K562 (cell line): Measurements from ENCODE around the gene GPR135. TPM values are rescaled to one million over a fixed set of nuclear protein-coding genes. Genes with fewer than 3 reads are reported as not detected.
A peak's percentile ranks its signal among the peaks of the same experiment; 100 is the strongest.

Source experiments
- ATAC-seq: fragments of 200-7000 bp; cut with Tn5 transposase; 3 replicates; pipeline ENCODE4 v1.9.1; 2020; ENCODE audit warnings: moderate library complexity
- BruUV-seq: library from RNA; stranded (reverse); fragments of 400-500 nt; replicated peaks from 2 replicates; lab custom pipeline; 2021; lab: Mats Ljungman, UMichigan
- CTCF ChIA-PET: fragments of 300-600 bp; formaldehyde crosslinking; extraction: SDS; loops from one replicate; lab custom pipeline; 2021; ENCODE audit warnings: low intra/inter-chr PET ratio; lab: Yijun Ruan, JAX
- POLR2A ChIA-PET: fragments of 300-600, 350-650 bp; sonication (Branson Sonifier 250); formaldehyde crosslinking; extraction: SDS; loops from one replicate; lab custom pipeline; 2021; ENCODE audit warnings: antibody characterized with exemption, inconsistent platforms; lab: Yijun Ruan, JAX
- DNase-seq, 4 experiments: peaks; one replicate each; pipeline versions ENCODE4 v3.0.0 to v3.0.0-alpha.2; 2011 to 2018; ENCODE audit warnings: low spot score in 3 of 4, mixed read lengths in 3 of 4; ENCODE audit errors: extremely low read depth in 1 of 4
- FAIRE-seq: peaks from 2 replicates; lab custom pipeline; 2011; peaks lifted over from hg19 to GRCh38; lab: Jason Lieb, UNC
- H2AFZ ChIP-seq: 2 replicates; pipeline ENCODE4 v1.6.0; 2011; ENCODE audit warnings: low read depth, low read length, control low read depth, inconsistent platforms
- H3K27ac ChIP-seq: fragments of 200-600 bp; 3 replicates; pipeline ENCODE4 v1.8.0; 2011; ENCODE audit warnings: low read depth, mild to moderate bottlenecking, control low read depth, inconsistent platforms, low read length, moderate library complexity, mixed read lengths; ENCODE audit errors: extremely low read depth
- H3K27me3 ChIP-seq, 2 experiments: fragments of 300-600 bp in 1 of 2; 2 replicates in 1 of 2; 3 replicates in 1 of 2; pipeline versions ENCODE4 v1.6.0 to v1.8.0; 2011; ENCODE audit warnings: inconsistent platforms in 2 of 2, low read length in 2 of 2, mild to moderate bottlenecking in 1 of 2, mixed read lengths in 1 of 2, moderate library complexity in 1 of 2; ENCODE audit not compliant: control insufficient read depth in 2 of 2, insufficient read depth in 2 of 2
- H3K36me3 ChIP-seq: fragments of 300-600 bp; 3 replicates; pipeline ENCODE4 v1.8.0; 2011; ENCODE audit warnings: mild to moderate bottlenecking, low read length, inconsistent platforms; ENCODE audit not compliant: control insufficient read depth, insufficient read depth
- H3K4me1 ChIP-seq, 2 experiments: fragments of 200-600 bp in 1 of 2; replicated peaks in 1 of 2; 2 replicates in 1 of 2; 3 replicates in 1 of 2; pipeline versions ENCODE4 v1.5.1 to v1.8.0; 2011; ENCODE audit warnings: inconsistent platforms in 2 of 2, low read length in 2 of 2, mild to moderate bottlenecking in 1 of 2, mixed read lengths in 1 of 2, moderate library complexity in 1 of 2; ENCODE audit not compliant: control insufficient read depth in 2 of 2, insufficient read depth in 2 of 2
- H3K4me2 ChIP-seq: 2 replicates; pipeline ENCODE4 v1.6.1; 2011; ENCODE audit warnings: low read length, control low read depth, inconsistent platforms, mixed read lengths; ENCODE audit not compliant: insufficient read depth
- H3K4me3 ChIP-seq: fragments of 200-600 bp; sonication (generic), shearing (Covaris generic); 2 replicates; pipeline ENCODE4 v1.5.1; 2016; ENCODE audit warnings: control low read depth, inconsistent platforms
- H3K79me2 ChIP-seq: fragments of 200-600 bp; 3 replicates; pipeline ENCODE4 v1.8.0; 2011; ENCODE audit warnings: low read length, inconsistent platforms; ENCODE audit not compliant: control insufficient read depth, insufficient read depth
- H3K9ac ChIP-seq, 2 experiments: 2 replicates each; pipeline versions ENCODE4 v1.6.0 to v1.6.1; 2011; ENCODE audit warnings: low read depth in 2 of 2, low read length in 2 of 2, control low read depth in 1 of 2, inconsistent platforms in 1 of 2, mild to moderate bottlenecking in 1 of 2, mixed read lengths in 1 of 2; ENCODE audit not compliant: insufficient read depth in 1 of 2
- H3K9me1 ChIP-seq: one replicate; pipeline ENCODE4 v1.6.0; 2011; ENCODE audit warnings: inconsistent platforms, mild to moderate bottlenecking, low read length, moderate library complexity; ENCODE audit not compliant: control insufficient read depth, insufficient read depth
- H3K9me3 ChIP-seq: replicated peaks from 2 replicates; pipeline ENCODE4 v1.5.1; 2011; ENCODE audit warnings: low read depth, low read length, inconsistent platforms; ENCODE audit not compliant: control insufficient read depth, insufficient read depth
- H4K20me1 ChIP-seq: replicated peaks from 2 replicates; pipeline ENCODE4 v1.6.1; 2011; ENCODE audit warnings: low read length, inconsistent platforms, mixed read lengths; ENCODE audit not compliant: control insufficient read depth, insufficient read depth
- BACH1 ChIP-seq: fragments of 200-800 bp; sonication (Bioruptor generic); IDR thresholded peaks from 2 replicates; pipeline ENCODE4 v1.6.1; 2016; ENCODE audit warnings: missing genetic modification characterization, missing compliant biosample characterization
- CBFA2T2 ChIP-seq: fragments of 450-650 bp; conservative IDR thresholded peaks from 2 replicates; pipeline ENCODE4 v1.6.1; 2017; ENCODE audit warnings: mild to moderate bottlenecking
- GABPB1 ChIP-seq: sonication (generic); formaldehyde crosslinking; IDR thresholded peaks from 2 replicates; pipeline ENCODE4 v1.8.0; 2022; ENCODE audit warnings: mild to moderate bottlenecking, missing genetic modification reagents
- GATAD2A ChIP-seq: fragments of 450-650 bp; IDR thresholded peaks from 2 replicates; pipeline ENCODE4 v1.6.1; 2017
- MEIS2 ChIP-seq: fragments of 450-650 bp; IDR thresholded peaks from 2 replicates; pipeline ENCODE4 v1.6.1; 2014; ENCODE audit warnings: mild to moderate bottlenecking; ENCODE audit not compliant: partially characterized antibody
- MTA1 ChIP-seq: fragments of 450-650 bp; IDR thresholded peaks from 2 replicates; pipeline ENCODE4 v1.6.1; 2017; ENCODE audit warnings: borderline replicate concordance
- NFE2L1 ChIP-seq: fragments of 450-650 bp; IDR thresholded peaks from 2 replicates; pipeline ENCODE4 v1.6.1; 2016; ENCODE audit warnings: missing genetic modification characterization, low read depth, mild to moderate bottlenecking, missing compliant biosample characterization, moderate library complexity, borderline replicate concordance
- NFIC ChIP-seq: fragments of 450-650 bp; IDR thresholded peaks from 2 replicates; pipeline ENCODE4 v1.6.1; 2017; ENCODE audit warnings: mild to moderate bottlenecking, inconsistent platforms
- POU5F1 ChIP-seq: fragments of 150-350 bp; IDR thresholded peaks from 2 replicates; pipeline ENCODE4 v1.6.1; 2014; ENCODE audit warnings: borderline replicate concordance, low read length, low read depth, mild to moderate bottlenecking; ENCODE audit not compliant: partially characterized antibody
- ZNF444 ChIP-seq: fragments of 250-450 bp; sonication (Bioruptor Pico); IDR thresholded peaks from 2 replicates; pipeline ENCODE4 v1.4.0; 2020; ENCODE audit warnings: mild to moderate bottlenecking, moderate library complexity
- ZNF551 ChIP-seq: fragments of 250-450 bp; sonication (Bioruptor Pico); IDR thresholded peaks from 2 replicates; pipeline ENCODE4 v1.5.0; 2021; ENCODE audit warnings: mild to moderate bottlenecking, moderate library complexity
- WGBS: fragments of 100-300 bp; shearing (Covaris generic); methylation state at CpG from one replicate; pipeline ENCODE4 v1.1.6; 2016; ENCODE audit warnings: low coverage, mixed read lengths; ENCODE audit not compliant: insufficient coverage; ENCODE audit errors: missing lambda C conversion rate; 5-methylcytosine and 5-hydroxymethylcytosine counted together
- in situ Hi-C: fragments of 300-500 bp; cut with MboI; formaldehyde crosslinking; loops from 4 replicates; pipeline ENCODE4 v1.15.0; 2018; ENCODE audit warnings: inconsistent platforms, mixed read lengths
- intact Hi-C: fragments of 100-400 bp; cut with micrococcal nuclease; formaldehyde crosslinking; loops from 2 replicates; pipeline ENCODE4 v1.14.2; 2022
- polyA plus RNA-seq, 8 experiments: library from polyadenylated mRNA; depleted of rRNA in 4 of 8; stranded (reverse) in 5 of 8; unstranded in 3 of 8; fragments of >200 nt; fragmentation: Nextera tagmentation in 2 of 8; fragmentation: Illumina TruSeq in 1 of 8; extraction: Ambion mirVana in 2 of 8; extraction: Trizol in 1 of 8; gene quantifications; 2 replicates each; pipeline versions ENCODE4 v1.2.1 to v1.2.3, GENCODE V29; 2011 to 2014; ENCODE audit warnings: inconsistent platforms in 1 of 8, missing spikeins in 1 of 8
- total RNA-seq, 7 experiments: library from RNA; depleted of rRNA in 6 of 7; stranded (reverse); fragments of >200 nt in 6 of 7; fragmentation: Illumina TruSeq in 2 of 7; extraction: Trizol in 2 of 7; gene quantifications; 2 replicates each; pipeline versions ENCODE4 v1.2.1 to v1.2.3, GENCODE V29; 2011 to 2021; ENCODE audit warnings: low replicate concordance in 1 of 7
- TF ChIP-seq, protein P1 (sequence below), 2 experiments: fragments of 450-650 bp in 1 of 2; sonication (generic) in 1 of 2; formaldehyde crosslinking in 1 of 2; IDR thresholded peaks; 2 replicates each; pipeline versions ENCODE4 v1.7.1 to v1.9.0; 2016 to 2022; ENCODE audit warnings: inconsistent platforms in 1 of 2, mild to moderate bottlenecking in 1 of 2, missing genetic modification reagents in 1 of 2

GPR135 gene
- total and polyA plus RNA-seq, 9 of the 15 experiments (the other 6 are each of a cell fraction or from before 2014, with no cell fraction given): 0.06 to 1.6 (median 1.0) TPM

DNA sequence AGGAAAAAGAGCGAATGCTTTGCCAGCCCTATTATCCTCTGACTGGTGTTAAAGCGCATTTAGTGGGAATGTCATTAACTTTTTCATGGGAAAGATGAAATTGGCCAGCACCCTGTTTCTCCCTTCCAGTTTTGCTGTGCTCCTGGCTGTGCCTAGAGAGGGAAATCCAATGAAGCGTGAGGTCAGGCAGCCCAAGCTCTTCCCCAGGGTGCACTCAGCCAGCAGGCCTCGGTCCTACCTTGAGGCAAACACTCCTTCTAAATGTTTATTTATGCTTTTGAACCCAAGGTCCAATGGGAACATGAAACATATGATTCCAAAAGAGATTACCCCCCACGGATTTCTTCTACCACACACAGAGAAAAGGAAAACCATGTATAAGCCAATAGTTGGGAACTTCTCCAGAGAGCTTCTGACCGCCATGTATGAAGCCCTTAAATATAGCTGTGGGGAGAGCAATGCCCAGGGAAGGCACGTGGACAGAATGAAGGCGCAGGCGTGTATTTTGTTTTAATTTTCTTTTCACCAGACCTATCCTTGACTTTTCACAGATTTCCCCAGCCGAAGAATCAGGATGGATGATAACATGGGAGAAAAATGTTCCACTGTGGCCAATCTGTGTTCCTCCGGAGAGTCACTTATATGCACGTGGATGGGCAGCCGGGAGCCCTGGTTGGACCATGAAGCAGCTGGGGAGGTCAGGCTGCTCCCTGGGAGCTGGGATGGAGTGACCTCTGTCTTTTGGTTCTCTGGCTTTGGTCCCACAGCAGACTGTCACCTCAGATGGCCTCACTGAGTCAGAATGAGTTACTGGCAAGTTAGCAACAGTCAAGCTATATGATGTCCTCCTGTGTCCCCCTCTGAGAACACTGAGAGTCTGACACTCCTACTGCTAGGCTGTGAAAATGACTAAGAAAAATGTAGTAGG, 37.3 kb downstream of the GPR135 start:
- CTCF ChIA-PET: no interaction called here
- H3K79me2 ChIP-seq: no peaks in the 10 kb centered on the region
- in situ Hi-C loops: no loop called here
- TF ChIP-seq ZNF551 (CRISPR knock-in tag) (no peak), POU5F1 (no peak), GATAD2A (no peak), BACH1 (tag) (no peak), ZNF444 (no peak), MTA1 (no peak), NFE2L1 (no peak), MEIS2 (peak; percentile 2), NFIC (0 out of 2 replicates have a peak, but pooled peaks have one; percentile 15), GABPB1 (no peak), CBFA2T2 (no peak)
- TF ChIP-seq, protein P1, sequence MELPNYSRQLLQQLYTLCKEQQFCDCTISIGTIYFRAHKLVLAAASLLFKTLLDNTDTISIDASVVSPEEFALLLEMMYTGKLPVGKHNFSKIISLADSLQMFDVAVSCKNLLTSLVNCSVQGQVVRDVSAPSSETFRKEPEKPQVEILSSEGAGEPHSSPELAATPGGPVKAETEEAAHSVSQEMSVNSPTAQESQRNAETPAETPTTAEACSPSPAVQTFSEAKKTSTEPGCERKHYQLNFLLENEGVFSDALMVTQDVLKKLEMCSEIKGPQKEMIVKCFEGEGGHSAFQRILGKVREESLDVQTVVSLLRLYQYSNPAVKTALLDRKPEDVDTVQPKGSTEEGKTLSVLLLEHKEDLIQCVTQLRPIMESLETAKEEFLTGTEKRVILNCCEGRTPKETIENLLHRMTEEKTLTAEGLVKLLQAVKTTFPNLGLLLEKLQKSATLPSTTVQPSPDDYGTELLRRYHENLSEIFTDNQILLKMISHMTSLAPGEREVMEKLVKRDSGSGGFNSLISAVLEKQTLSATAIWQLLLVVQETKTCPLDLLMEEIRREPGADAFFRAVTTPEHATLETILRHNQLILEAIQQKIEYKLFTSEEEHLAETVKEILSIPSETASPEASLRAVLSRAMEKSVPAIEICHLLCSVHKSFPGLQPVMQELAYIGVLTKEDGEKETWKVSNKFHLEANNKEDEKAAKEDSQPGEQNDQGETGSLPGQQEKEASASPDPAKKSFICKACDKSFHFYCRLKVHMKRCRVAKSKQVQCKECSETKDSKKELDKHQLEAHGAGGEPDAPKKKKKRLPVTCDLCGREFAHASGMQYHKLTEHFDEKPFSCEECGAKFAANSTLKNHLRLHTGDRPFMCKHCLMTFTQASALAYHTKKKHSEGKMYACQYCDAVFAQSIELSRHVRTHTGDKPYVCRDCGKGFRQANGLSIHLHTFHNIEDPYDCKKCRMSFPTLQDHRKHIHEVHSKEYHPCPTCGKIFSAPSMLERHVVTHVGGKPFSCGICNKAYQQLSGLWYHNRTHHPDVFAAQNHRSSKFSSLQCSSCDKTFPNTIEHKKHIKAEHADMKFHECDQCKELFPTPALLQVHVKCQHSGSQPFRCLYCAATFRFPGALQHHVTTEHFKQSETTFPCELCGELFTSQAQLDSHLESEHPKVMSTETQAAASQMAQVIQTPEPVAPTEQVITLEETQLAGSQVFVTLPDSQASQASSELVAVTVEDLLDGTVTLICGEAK (IDR thresholded peaks at IDR 0.05): no peak
- TF ChIP-seq, protein P1 (CRISPR knock-in tag; IDR thresholded peaks at IDR 0.05): no peak

More for the DNA sequence above, 37.3 kb downstream of the GPR135 start:
- Histone ChIP-seq H3K9me3 (no peaks in the 10 kb centered on the region), H3K27me3 (no peaks in the 10 kb centered on the region; a peak in 1 of 5 replicates), H3K4me2 (no peak overlapping the region), H2AFZ (no peak overlapping the region), H3K36me3 (no peaks in the 10 kb centered on the region), H3K4me1 (no peaks in the 10 kb centered on the region), H3K4me3 (no peak overlapping the region), H3K9me1 (no peaks in the 10 kb centered on the region), H4K20me1 (no peaks in the 10 kb centered on the region), H3K27ac (no peak overlapping the region), H3K9ac (no peak overlapping the region)
- DNase-seq (no peak), FAIRE-seq (no peak), ATAC-seq (no peak)
- POLR2A ChIA-PET: interaction anchor here (0.6 kb wide), 1 partner anchor 283 kb away, joined by 3 read pairs; no protein-coding TSS in a partner anchor
- intact Hi-C loops: no loop called here
- 39% methylated on average over 13 of the region's 13 CpGs for WGBS
- BruUV-seq: no TSS peak
